GM15510 (cell line): ENCODE data around the gene CDYL2.

Experiments
- POLR2A ChIP-seq: IDR thresholded peaks from 3 replicates; pipeline ENCODE4 v1.6.1; 2011; ENCODE audit warnings: borderline replicate concordance; ENCODE audit not compliant: insufficient read length; ENCODE audit errors: extremely low read depth

Gene CDYL2

GRCh38 chr16:80680839-80681238 lies 123.6 kb downstream of the CDYL2 start:
- no peak for TF ChIP-seq POLR2A

GRCh38 chr16:80680046-80680445 lies 124.4 kb downstream of the CDYL2 start:
- no peak for TF ChIP-seq POLR2A

DNA sequence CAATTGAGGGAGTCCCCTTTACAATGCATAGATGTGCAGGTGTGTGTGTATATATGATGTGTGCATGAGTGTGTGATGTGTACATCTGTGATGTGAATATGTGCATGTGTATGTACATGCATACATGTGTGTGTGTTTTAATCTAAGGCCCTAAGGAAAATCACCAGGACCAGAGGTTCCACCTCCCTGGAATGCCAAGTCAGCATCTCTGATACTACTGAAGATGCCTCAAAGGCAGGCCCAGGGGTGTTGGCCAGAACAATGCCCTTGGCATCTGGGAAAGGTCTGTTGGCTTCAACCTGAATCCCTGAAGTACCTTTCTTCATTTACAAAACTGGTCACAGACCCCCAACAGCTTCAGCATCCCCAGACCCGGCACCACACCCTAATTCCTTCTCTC lies 129.5 kb downstream of the CDYL2 start:
- TF ChIP-seq POLR2A, result no peak

DNA sequence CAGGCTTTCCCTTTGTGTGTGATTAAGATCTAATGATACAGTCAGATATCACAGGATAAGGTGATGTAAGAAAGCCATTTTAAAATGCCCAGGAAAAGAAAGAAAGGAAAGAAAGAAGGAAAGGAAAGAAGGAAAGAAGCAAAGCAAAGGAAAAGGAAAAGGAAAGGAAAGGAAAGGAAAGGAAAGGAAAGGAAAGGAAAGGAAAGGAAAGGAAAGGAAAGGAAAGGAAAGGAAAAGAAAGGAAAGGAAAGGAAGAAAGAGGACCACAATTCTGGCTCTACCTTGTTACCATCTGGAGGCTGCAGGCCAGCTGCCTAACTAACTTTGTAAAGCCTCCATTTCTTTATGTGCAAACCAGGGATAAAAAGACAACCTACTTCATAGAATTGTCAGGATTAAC lies 132.0 kb downstream of the CDYL2 start:
- no peak for TF ChIP-seq POLR2A

DNA sequence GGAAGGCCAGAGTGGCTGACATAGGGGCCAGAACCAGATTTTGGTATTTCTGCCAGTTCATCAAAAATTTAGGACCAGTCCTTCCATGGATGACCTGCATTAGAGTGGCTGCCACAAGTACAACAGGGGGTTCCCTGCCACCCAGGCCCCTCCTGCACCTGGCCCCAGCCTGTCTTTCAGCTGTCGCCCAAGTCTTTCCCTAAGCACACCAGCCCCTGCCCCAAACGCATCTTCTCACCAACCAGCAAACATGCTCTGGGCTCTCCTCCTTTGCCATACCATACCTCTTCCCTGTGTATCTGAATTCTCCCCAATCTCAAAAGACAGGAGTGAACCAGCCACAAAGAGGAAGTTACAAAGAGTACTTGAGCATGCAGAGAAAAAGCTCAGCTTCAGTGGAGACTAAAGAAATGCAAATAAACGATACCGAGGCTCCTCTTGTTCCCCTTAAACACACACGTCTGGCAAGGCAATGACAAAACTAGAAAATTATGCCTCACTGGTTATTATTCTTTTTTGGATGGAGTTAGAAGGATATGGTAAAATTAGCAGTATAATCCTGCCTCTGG lies 133.0 kb downstream of the CDYL2 start:
- no peak for TF ChIP-seq POLR2A

- no peak for TF ChIP-seq POLR2A
Observed at GRCh38 chr16:80670170-80670865, 134.1 kb downstream of the CDYL2 start.

DNA sequence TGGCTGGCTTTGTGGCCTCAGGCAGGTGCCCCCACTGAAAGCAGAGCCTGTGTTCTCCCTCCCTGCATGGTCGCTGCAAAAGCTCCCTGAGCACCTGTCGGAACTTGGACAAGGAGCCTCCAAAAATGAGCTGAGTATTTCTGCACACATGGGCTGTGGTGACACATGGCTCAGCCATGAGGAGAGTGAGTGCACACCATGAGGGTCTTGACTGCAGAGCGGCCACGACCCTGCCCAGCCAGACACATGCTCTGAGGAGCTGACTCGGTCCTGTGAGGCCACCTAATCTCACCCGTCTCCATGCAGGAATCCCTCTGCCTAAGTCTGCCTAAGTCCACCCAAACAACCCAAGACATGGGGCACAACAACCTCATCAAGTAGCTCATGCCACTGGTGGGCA lies 134.7 kb downstream of the CDYL2 start:
- no peak for TF ChIP-seq POLR2A

DNA sequence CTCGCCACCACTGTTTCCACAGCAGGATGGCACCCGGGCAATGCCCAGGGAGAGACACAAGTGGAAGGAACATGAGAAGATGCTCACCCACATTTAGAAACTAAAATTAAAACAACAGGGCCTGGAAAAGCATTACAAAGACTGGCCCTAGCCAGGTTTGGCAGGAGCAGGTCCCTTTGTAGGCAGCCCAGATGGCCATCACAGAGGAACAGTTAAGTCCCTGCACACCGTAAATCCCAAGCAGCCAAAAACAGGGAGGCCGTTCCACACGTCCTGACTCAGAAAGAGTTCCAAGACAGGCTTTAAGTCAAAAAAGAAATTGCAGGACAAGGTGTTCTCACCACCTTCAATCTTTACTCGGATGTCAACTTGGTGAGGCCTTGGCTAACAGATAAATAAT lies 136.5 kb downstream of the CDYL2 start:
- TF ChIP-seq POLR2A, result no peak

DNA sequence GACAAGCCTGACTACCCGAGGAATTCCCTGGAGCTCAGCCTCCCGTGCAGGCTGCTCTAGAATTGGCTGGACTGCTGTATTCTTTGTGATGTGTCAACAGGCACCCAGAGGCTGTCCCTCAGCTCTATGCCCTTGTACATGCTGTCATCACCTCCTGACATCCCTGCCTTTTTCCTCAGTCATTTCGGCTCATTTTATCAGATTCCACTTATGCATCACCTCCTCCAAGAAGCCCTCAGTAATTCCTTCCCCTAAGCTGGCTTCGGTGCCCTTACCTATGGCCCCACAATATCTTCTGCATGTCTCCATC lies 137.2 kb downstream of the CDYL2 start:
- no peak for TF ChIP-seq POLR2A

- no peak for TF ChIP-seq POLR2A
Observed at GRCh38 chr16:80666378-80667250, 137.8 kb downstream of the CDYL2 start.

DNA sequence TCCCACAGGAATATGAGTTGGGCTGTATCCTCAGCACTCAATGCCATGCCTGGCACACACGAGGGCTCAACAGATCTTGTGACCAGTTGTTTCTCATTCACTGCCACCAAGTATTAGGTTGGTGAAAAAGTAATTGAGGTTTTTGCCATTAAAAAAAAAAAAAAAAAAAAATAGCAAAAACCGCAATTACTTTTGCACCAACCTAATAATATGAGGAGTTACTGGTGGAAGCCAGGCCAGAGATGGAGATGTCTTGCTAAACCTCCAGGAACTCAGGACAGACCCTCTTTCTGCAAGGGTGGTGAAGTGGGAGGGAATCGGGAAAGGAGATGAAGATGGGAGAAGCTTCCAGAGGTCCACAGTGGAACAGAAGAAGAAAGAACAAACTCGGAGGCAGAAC lies 139.0 kb downstream of the CDYL2 start:
- no peak for TF ChIP-seq POLR2A

GRCh38 chr16:80664786-80665185 lies 139.6 kb downstream of the CDYL2 start:
- no peak for TF ChIP-seq POLR2A

- TF ChIP-seq POLR2A, result no peak
Observed at GRCh38 chr16:80664226-80664625, 140.2 kb downstream of the CDYL2 start.

DNA sequence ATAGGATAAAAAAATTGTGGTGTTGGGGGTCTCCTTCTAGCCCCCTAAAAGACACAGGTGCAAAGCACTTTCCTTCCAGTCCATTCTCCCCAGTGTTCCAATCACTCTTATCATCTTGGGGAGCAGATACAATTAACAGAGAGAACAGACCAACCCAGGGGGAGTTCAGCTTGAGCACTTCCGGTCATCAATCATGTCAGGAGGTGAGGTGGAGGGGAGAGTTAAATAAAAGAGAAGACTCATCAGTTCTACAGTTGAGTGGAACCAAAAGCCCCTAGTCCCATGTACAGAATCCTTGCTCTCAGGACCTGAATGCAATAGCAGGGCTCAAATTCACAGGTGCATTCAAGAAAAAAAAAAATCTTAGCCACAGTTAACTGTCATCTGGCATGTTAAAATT lies 141.3 kb downstream of the CDYL2 start:
- TF ChIP-seq POLR2A, result no peak

DNA sequence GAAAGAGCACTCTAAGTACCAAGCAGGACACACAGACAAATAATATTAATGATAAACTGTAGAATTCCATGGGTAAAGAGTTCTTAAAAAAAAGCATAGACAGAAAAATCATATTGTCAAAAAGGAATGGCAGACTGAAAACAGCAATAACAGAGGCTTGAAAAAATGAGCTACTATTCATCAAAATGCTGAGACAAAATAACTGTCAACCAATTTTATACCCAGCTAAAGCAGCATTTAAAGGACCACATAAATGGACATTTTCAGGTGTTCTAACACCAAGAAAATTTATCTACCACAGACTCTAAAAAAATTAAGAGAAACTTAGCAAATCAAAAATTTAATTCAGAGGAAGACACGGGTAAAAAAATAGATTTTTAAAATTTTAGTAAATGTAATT lies 144.5 kb downstream of the CDYL2 start:
- TF ChIP-seq POLR2A, result no peak

- TF ChIP-seq POLR2A, result no peak
Observed at GRCh38 chr16:80656711-80657150, 147.7 kb downstream of the CDYL2 start.
